Measurements from ENCODE around the gene TRAF3IP1. TPM values are rescaled to one million over a fixed set of nuclear protein-coding genes. Genes with fewer than 3 reads are reported as not detected.

The TRAF3IP1 gene
- total and polyA plus RNA-seq, 2 donors (not counting 1 experiment from before 2014, with no cell fraction given), result 1.4 to 15.5 TPM

DNA sequence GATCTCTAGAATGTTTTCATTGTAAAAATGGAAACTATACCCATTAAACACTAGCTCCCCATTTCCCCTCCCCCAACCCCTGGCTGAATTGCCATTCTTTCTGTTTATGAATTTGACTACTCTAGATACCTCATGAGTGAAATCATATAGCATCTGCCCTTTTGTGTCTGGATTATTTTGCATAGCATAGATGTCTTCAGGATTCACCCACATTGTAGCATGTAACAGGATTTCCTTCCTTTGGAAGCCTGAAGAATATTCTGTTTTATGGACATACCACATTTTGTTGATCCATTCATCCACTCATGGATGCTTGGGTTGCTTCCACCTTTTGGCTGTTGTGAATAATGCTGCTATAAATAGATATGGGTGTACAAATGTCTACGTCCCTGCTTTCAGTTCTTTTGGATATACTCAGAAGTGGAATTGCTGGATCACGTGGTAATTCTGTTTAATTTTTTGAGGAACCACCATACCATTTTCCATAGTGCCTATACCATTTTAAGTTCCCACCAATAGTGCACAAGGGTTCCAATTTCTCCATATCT lies 98.8 kb downstream of the TRAF3IP1 start:
- no peak overlapping the region for H3K4me3 ChIP-seq (ENCODE audit: control extremely low read depth in 1 of 5, extremely low read depth in 1 of 5, insufficient read depth in 1 of 5, low read depth in 2 of 5, low read length in 4 of 5)
- H3K36me3 ChIP-seq (replicated peaks in 1 of 2; ENCODE audit: control extremely low read depth in 1 of 2, control insufficient read depth in 1 of 2, extremely low read depth in 1 of 2, insufficient read depth in 2 of 2, low read length in 1 of 2), result no peaks in the 10 kb centered on the region
- WGBS (ENCODE audit: insufficient coverage), result no CpG with 5 or more reads among the region's 2 CpGs
- CTCF ChIA-PET, result no interaction called here
- H3K4me2 ChIP-seq (replicated peaks; ENCODE audit: low read depth, low read length, poor library complexity, severe bottlenecking), result no peak overlapping the region
- H3K27ac ChIP-seq (ENCODE audit: low read length in 2 of 2), result no peak overlapping the region
- DNase-seq, result no peak
- no peaks in the 10 kb centered on the region for H3K79me2 ChIP-seq (ENCODE audit: control insufficient read depth, insufficient read depth, low read length)
- no peak overlapping the region for H2AFZ ChIP-seq (ENCODE audit: insufficient read depth, low read depth, low read length, poor library complexity, severe bottlenecking)
- H3K27me3 Mint-ChIP-seq, result no peaks in the 10 kb centered on the region
- H3K4me3 Mint-ChIP-seq, result no peak overlapping the region
- intact Hi-C loops (cut with micrococcal nuclease), result no loop called here
- POLR2A ChIA-PET, result no interaction called here
- no peaks in the 10 kb centered on the region for H3K4me1 Mint-ChIP-seq
- peaks cover 0 to 3% (median 0%) of the 10 kb centered on the region in 4 experiments for H3K27me3 ChIP-seq (replicated peaks in 1 of 4; ENCODE audit: control extremely low read depth in 1 of 4, control insufficient read depth in 3 of 4, insufficient read depth in 4 of 4, low read length in 3 of 4)
- no peaks in the 10 kb centered on the region for H3K4me1 ChIP-seq (ENCODE audit: control insufficient read depth in 2 of 2, insufficient read depth in 2 of 2, low read length in 2 of 2)
- peaks cover 0 to 11% (median 11%) of the 10 kb centered on the region in 3 donors for H3K9me3 ChIP-seq (ENCODE audit: control extremely low read depth in 1 of 3, control insufficient read depth in 2 of 3, insufficient read depth in 1 of 3, low read length in 2 of 3)
- TF ChIP-seq, protein P1, sequence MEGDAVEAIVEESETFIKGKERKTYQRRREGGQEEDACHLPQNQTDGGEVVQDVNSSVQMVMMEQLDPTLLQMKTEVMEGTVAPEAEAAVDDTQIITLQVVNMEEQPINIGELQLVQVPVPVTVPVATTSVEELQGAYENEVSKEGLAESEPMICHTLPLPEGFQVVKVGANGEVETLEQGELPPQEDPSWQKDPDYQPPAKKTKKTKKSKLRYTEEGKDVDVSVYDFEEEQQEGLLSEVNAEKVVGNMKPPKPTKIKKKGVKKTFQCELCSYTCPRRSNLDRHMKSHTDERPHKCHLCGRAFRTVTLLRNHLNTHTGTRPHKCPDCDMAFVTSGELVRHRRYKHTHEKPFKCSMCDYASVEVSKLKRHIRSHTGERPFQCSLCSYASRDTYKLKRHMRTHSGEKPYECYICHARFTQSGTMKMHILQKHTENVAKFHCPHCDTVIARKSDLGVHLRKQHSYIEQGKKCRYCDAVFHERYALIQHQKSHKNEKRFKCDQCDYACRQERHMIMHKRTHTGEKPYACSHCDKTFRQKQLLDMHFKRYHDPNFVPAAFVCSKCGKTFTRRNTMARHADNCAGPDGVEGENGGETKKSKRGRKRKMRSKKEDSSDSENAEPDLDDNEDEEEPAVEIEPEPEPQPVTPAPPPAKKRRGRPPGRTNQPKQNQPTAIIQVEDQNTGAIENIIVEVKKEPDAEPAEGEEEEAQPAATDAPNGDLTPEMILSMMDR (IDR thresholded peaks at IDR 0.05), result no peak
- H4K20me1 ChIP-seq (ENCODE audit: control insufficient read depth, insufficient read depth, low read length, poor library complexity, severe bottlenecking), result no peaks in the 10 kb centered on the region
- H3K9me3 Mint-ChIP-seq (ENCODE audit: insufficient read depth), result peaks cover 7% of the 10 kb centered on the region
- no peak for ATAC-seq (ENCODE audit: low read depth)
- H3K9ac ChIP-seq (ENCODE audit: low read length), result no peak overlapping the region
- no peak overlapping the region for H3K27ac Mint-ChIP-seq

DNA sequence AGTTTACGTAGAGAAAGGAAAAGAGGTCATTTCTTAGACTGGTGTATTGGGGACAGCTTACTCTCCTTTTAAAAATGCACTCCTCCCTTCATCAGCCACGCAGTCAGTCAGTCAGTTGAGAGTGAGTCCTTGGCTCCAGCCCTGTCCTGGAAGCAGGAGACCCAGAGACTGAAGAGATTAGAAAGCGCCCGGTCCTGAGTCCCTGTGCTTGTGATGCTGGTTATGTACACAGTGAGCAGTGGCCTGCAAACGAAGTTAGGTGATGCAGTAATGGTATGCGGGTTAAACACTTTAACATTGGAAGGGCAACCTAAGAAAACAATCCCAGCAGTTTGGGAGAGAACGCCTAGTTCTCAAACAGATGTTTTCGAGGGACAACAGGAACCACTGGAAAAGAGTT lies 100.1 kb downstream of the TRAF3IP1 start:
- no peak for DNase-seq

More for the DNA sequence above, 100.1 kb downstream of the TRAF3IP1 start:
- Mint-ChIP-seq H3K27me3 (no peaks in the 10 kb centered on the region), H3K4me3 (no peak overlapping the region), H3K27ac (no peak overlapping the region), H3K4me1 (peaks cover 2% of the 10 kb centered on the region), H3K9me3 (ENCODE audit: insufficient read depth) (peaks cover 7% of the 10 kb centered on the region)
- Histone ChIP-seq H3K4me2 (replicated peaks; ENCODE audit: low read depth, low read length, poor library complexity, severe bottlenecking) (no peak overlapping the region), H3K36me3 (replicated peaks in 1 of 2; ENCODE audit: control extremely low read depth in 1 of 2, control insufficient read depth in 1 of 2, extremely low read depth in 1 of 2, insufficient read depth in 2 of 2, low read length in 1 of 2) (no peaks in the 10 kb centered on the region), H3K4me1 (ENCODE audit: control insufficient read depth in 2 of 2, insufficient read depth in 2 of 2, low read length in 2 of 2) (peaks cover 0 to under 1% of the 10 kb centered on the region in 2 donors), H3K9me3 (ENCODE audit: control extremely low read depth in 1 of 3, control insufficient read depth in 2 of 3, insufficient read depth in 1 of 3, low read length in 2 of 3) (peaks cover 0 to 10% (median 5%) of the 10 kb centered on the region in 3 donors), H3K4me3 (ENCODE audit: control extremely low read depth in 1 of 5, extremely low read depth in 1 of 5, insufficient read depth in 1 of 5, low read depth in 2 of 5, low read length in 4 of 5) (no peak overlapping the region), H3K27ac (ENCODE audit: low read length in 2 of 2) (no peak overlapping the region), H3K9ac (ENCODE audit: low read length) (no peak overlapping the region), H2AFZ (ENCODE audit: insufficient read depth, low read depth, low read length, poor library complexity, severe bottlenecking) (no peak overlapping the region), H4K20me1 (ENCODE audit: control insufficient read depth, insufficient read depth, low read length, poor library complexity, severe bottlenecking) (no peaks in the 10 kb centered on the region), H3K27me3 (replicated peaks in 1 of 4; ENCODE audit: control extremely low read depth in 1 of 4, control insufficient read depth in 3 of 4, insufficient read depth in 4 of 4, low read length in 3 of 4) (peaks cover 0 to 3% (median 0%) of the 10 kb centered on the region in 4 experiments), H3K79me2 (ENCODE audit: control insufficient read depth, insufficient read depth, low read length) (no peaks in the 10 kb centered on the region)
- 96% methylated on average over 4 of the region's 8 CpGs for WGBS (ENCODE audit: insufficient coverage)
- ChIA-PET POLR2A (no interaction called here), CTCF (no interaction called here)
- intact Hi-C loops (cut with micrococcal nuclease), result loop anchor here (10.0 kb wide), 1 partner anchor 1604 kb away; the partner anchor contains the start of gene NDUFA10
- no peak for ATAC-seq (ENCODE audit: low read depth)
- TF ChIP-seq EZH2 (IDR thresholded peaks at IDR 0.05; ENCODE audit: borderline replicate concordance, insufficient read depth, low read depth, low read length, poor library complexity, severe bottlenecking), result no peak

Measured in B cell (primary cell).